HEK293 (cell line): ENCODE results near the gene REN.

Experiments
- CTCF ChIA-PET: fragments of 350-600 bp; formaldehyde crosslinking; extraction: SDS; loops from one replicate; lab custom pipeline; 2021; ENCODE audit warnings: antibody characterized with exemption; lab: Yijun Ruan, JAX
- POLR2A ChIA-PET: fragments of 300-600 bp; formaldehyde crosslinking; extraction: SDS; loops from one replicate; lab custom pipeline; 2020; ENCODE audit warnings: antibody characterized with exemption, inconsistent platforms; lab: Yijun Ruan, JAX
- H3K27ac ChIP-seq: fragments of 200-500 bp; sonication (Bioruptor generic); 2 replicates; pipeline ENCODE4 v1.5.1; 2014; ENCODE audit warnings: low read depth, low read length, control low read depth, inconsistent platforms; ENCODE audit errors: extremely low read depth
- H3K36me3 ChIP-seq, 2 experiments: fragments of 200-500 bp in 1 of 2; sonication (Bioruptor generic) in 1 of 2; 1 replicate in 1 of 2; 2 replicates in 1 of 2; pipeline ENCODE4 v1.5.1; 2014 to 2017; ENCODE audit warnings: inconsistent platforms in 2 of 2, low read length in 2 of 2; ENCODE audit not compliant: control insufficient read depth in 2 of 2, insufficient read depth in 1 of 2
- H3K4me1 ChIP-seq: fragments of 200-500 bp; sonication (Bioruptor generic); 2 replicates; pipeline ENCODE4 v1.5.1; 2014; ENCODE audit warnings: mild to moderate bottlenecking, low read length, inconsistent platforms; ENCODE audit not compliant: control insufficient read depth, insufficient read depth
- H3K4me3 ChIP-seq: 2 replicates; pipeline ENCODE4 v1.5.1; 2011; ENCODE audit warnings: low read depth, mild to moderate bottlenecking, control low read depth, low read length, moderate library complexity
- H3K9me3 ChIP-seq: fragments of 200-500 bp; sonication (Bioruptor generic); 2 replicates; pipeline ENCODE4 v1.5.1; 2014; ENCODE audit warnings: low read depth, low read length, inconsistent platforms; ENCODE audit not compliant: control insufficient read depth, insufficient read depth
- BCL11A ChIP-seq: fragments of 450-650 bp; formaldehyde crosslinking; IDR thresholded peaks from 2 replicates; pipeline ENCODE4 v1.5.1; 2016; ENCODE audit warnings: low read depth, missing biosample characterization, missing genetic modification characterization
- IKZF3 ChIP-seq: fragments of 450-650 bp; IDR thresholded peaks from 2 replicates; pipeline ENCODE4 v1.5.0; 2018; ENCODE audit warnings: missing biosample characterization, mild to moderate bottlenecking, missing genetic modification characterization, moderate library complexity
- REST ChIP-seq: fragments of 450-650 bp; formaldehyde crosslinking; IDR thresholded peaks from 2 replicates; pipeline ENCODE4 v1.5.1; 2016; ENCODE audit warnings: missing biosample characterization, missing genetic modification characterization
- SCRT2 ChIP-seq: fragments of 450-650 bp; formaldehyde crosslinking; IDR thresholded peaks from 2 replicates; pipeline ENCODE4 v1.5.1; 2016; ENCODE audit warnings: missing biosample characterization, missing genetic modification characterization
- ZBTB1 ChIP-seq: fragments of 450-650 bp; formaldehyde crosslinking; IDR thresholded peaks from 2 replicates; pipeline ENCODE4 v1.5.1; 2016; ENCODE audit warnings: missing biosample characterization, missing genetic modification characterization
- ZBTB44 ChIP-seq: fragments of 450-650 bp; IDR thresholded peaks from 2 replicates; pipeline ENCODE4 v1.5.1; 2018; ENCODE audit warnings: missing biosample characterization, mild to moderate bottlenecking, missing genetic modification characterization
- ZFP3 ChIP-seq: fragments of 450-650 bp; formaldehyde crosslinking; IDR thresholded peaks from 2 replicates; pipeline ENCODE4 v1.5.1; 2016; ENCODE audit warnings: low read depth, missing biosample characterization, missing genetic modification characterization
- ZNF138 ChIP-seq: fragments of 450-650 bp; formaldehyde crosslinking; IDR thresholded peaks from 2 replicates; pipeline ENCODE4 v1.5.1; 2016; ENCODE audit warnings: missing biosample characterization, missing genetic modification characterization, borderline replicate concordance
- ZNF2 ChIP-seq: fragments of 450-650 bp; formaldehyde crosslinking; IDR thresholded peaks from 2 replicates; pipeline ENCODE4 v1.5.1; 2016; ENCODE audit warnings: missing biosample characterization, missing genetic modification characterization
- ZNF24 ChIP-seq: fragments of 450-650 bp; formaldehyde crosslinking; IDR thresholded peaks from 2 replicates; pipeline ENCODE4 v1.5.1; 2016; ENCODE audit warnings: missing biosample characterization, missing genetic modification characterization
- ZNF423 ChIP-seq: fragments of 450-650 bp; formaldehyde crosslinking; IDR thresholded peaks from 2 replicates; pipeline ENCODE4 v1.5.1; 2016; ENCODE audit warnings: missing biosample characterization, missing genetic modification characterization
- ZNF488 ChIP-seq: fragments of 450-650 bp; formaldehyde crosslinking; IDR thresholded peaks from 2 replicates; pipeline ENCODE4 v1.5.1; 2016; ENCODE audit warnings: missing biosample characterization, missing genetic modification characterization
- ZNF521 ChIP-seq: fragments of 450-650 bp; formaldehyde crosslinking; IDR thresholded peaks from 2 replicates; pipeline ENCODE4 v1.5.1; 2017; ENCODE audit warnings: missing biosample characterization, mild to moderate bottlenecking, missing genetic modification characterization
- ZNF623 ChIP-seq: fragments of 450-650 bp; formaldehyde crosslinking; IDR thresholded peaks from 2 replicates; pipeline ENCODE4 v1.5.1; 2016; ENCODE audit warnings: missing biosample characterization, missing genetic modification characterization
- ZNF830 ChIP-seq: fragments of 450-650 bp; IDR thresholded peaks from 2 replicates; pipeline ENCODE4 v1.5.0; 2018; ENCODE audit warnings: missing biosample characterization, missing genetic modification characterization, low read depth, mild to moderate bottlenecking, moderate library complexity
- TF ChIP-seq, protein P1 (sequence below): fragments of 450-650 bp; formaldehyde crosslinking; IDR thresholded peaks from 2 replicates; pipeline ENCODE4 v1.5.1; 2016; ENCODE audit warnings: missing biosample characterization, missing genetic modification characterization

Gene REN

DNA sequence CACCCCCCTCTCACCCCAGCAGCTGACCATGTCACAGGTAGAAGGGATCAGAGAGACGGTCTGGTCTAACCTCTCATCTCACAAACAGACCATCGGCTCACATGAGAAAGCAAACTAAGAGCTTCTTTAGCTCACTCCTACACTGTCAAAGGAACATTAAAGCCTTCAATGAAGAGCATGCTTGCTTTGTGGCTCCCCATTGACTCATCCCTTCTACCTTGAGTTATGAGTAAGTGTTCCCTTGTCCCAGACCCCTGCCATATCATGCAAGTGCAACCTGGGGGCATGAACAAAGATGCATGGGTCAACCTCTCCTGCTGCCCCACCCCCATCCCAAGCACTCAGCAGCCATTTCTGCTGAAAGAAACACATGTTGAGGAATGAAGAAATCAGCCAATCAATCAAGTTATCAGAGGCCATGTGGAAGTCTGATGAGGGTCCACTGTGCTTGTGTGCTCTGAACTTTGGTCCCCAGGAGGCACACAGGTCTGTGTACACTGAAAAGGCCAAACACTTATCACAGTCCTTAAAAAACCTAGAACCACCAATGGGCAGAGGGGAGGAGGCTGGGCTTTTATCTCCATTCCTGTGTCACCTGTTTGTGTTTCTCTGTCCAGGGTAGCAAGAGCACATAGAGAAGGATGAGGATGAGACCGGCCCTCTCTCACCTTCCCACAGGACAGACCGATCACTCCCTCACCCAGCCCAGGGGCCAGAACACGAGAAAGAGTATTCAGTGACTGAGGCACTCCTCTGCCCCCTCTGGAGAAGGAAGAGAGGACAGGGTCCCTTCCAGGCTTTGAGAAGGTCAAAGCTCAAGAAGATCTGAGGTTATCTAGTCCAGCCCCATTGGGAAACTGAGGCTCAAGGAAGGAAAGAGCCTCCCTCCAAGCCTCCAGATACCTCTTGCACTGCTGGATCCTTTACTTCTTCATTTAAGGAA, 23.8 kb downstream of the REN start (continued):
- TF ChIP-seq, protein P1, sequence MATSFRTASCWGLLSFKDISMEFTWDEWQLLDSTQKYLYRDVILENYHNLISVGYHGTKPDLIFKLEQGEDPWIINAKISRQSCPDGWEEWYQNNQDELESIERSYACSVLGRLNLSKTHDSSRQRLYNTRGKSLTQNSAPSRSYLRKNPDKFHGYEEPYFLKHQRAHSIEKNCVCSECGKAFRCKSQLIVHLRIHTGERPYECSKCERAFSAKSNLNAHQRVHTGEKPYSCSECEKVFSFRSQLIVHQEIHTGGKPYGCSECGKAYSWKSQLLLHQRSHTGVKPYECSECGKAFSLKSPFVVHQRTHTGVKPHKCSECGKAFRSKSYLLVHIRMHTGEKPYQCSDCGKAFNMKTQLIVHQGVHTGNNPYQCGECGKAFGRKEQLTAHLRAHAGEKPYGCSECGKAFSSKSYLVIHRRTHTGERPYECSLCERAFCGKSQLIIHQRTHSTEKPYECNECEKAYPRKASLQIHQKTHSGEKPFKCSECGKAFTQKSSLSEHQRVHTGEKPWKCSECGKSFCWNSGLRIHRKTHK (tag by site-specific recombination), result no peak
- TF ChIP-seq ZBTB44 (tag by site-specific recombination) (no peak), ZNF2 (tag by site-specific recombination) (no peak), ZNF830 (tag by site-specific recombination) (no peak)
- TF ChIP-seq, all 188 proteins: peak for 0

GRCh38 chr1:204141131-204141530, 25.0 kb downstream of the REN start:
- CTCF ChIA-PET, result interaction anchor here (0.9 to 1.4 kb wide), 4 partner anchors 11 to 666 kb away, joined by 3 read pairs; no protein-coding TSS in a partner anchor
- H3K4me1 ChIP-seq, result no peaks in the 10 kb centered on the region
- no peak for TF ChIP-seq ZNF423 (tag by site-specific recombination)
- no peak for TF ChIP-seq ZNF488 (tag by site-specific recombination)
- TF ChIP-seq ZBTB44 (tag by site-specific recombination), result no peak
- no peak for TF ChIP-seq BCL11A
- no peak for TF ChIP-seq ZNF24 (tag by site-specific recombination)
- no peak for TF ChIP-seq ZBTB1 (tag by site-specific recombination)
- TF ChIP-seq REST, result no peak
- TF ChIP-seq ZFP3 (tag by site-specific recombination), result no peak
- TF ChIP-seq IKZF3 (tag by site-specific recombination), result no peak
- no peak for TF ChIP-seq ZNF623 (tag by site-specific recombination)
- no peak for TF ChIP-seq ZNF521 (tag by site-specific recombination)
- TF ChIP-seq SCRT2, result no peak
- no peak for TF ChIP-seq ZNF138 (tag by site-specific recombination)
- TF ChIP-seq, all 188 proteins: peak for 0
- Histone ChIP-seq H3K36me3 (peaks cover 0 to 46% of the 10 kb centered on the region in 2 experiments; a peak in 1 of 3 replicates), H3K27ac (no peak overlapping the region), H3K4me3 (no peak overlapping the region), H3K9me3 (no peaks in the 10 kb centered on the region)
- POLR2A ChIA-PET, result interaction anchor here (1.2 kb wide), 1 partner anchor 11 kb away, joined by 4 read pairs; the partner anchor contains the start of gene ETNK2
